DOHH2 (cell line): ENCODE measurements around the gene HMGCS2.
"Not testable (repeated sequence)": the region's sequence is repeated elsewhere in the genome, so short reads cannot be mapped to it uniquely, and the experiment has no call there.

Experiments used
- H3F3A ChIP-seq: fragments of 200-600 bp; sonication (generic), shearing (Covaris generic); 2 replicates; pipeline ENCODE4 v1.6.0; 2016; ENCODE audit warnings: antibody characterized with exemption, mild to moderate bottlenecking; ENCODE audit not compliant: control insufficient read depth, insufficient read depth
- H3K27ac ChIP-seq: fragments of 200-600 bp; sonication (generic); 2 replicates; pipeline ENCODE4 v1.5.1; 2014; ENCODE audit warnings: low read depth, mild to moderate bottlenecking, low read length, moderate library complexity
- H3K27me3 ChIP-seq: fragments of 200-600 bp; sonication (generic); 2 replicates; pipeline ENCODE4 v1.6.1; 2014; ENCODE audit warnings: mild to moderate bottlenecking, low read length, mixed read lengths; ENCODE audit not compliant: control insufficient read depth
- H3K36me3 ChIP-seq: fragments of 200-600 bp; sonication (generic); 2 replicates; pipeline ENCODE4 v1.6.1; 2014; ENCODE audit warnings: mild to moderate bottlenecking, low read length, moderate library complexity, mixed read lengths; ENCODE audit not compliant: control insufficient read depth
- H3K4me1 ChIP-seq: fragments of 200-600 bp; sonication (generic); 2 replicates; pipeline ENCODE4 v1.6.1; 2014; ENCODE audit warnings: mild to moderate bottlenecking, low read length, mixed read lengths; ENCODE audit not compliant: control insufficient read depth
- H3K4me2 ChIP-seq: fragments of 200-600 bp; sonication (generic); 2 replicates; pipeline ENCODE4 v1.6.0; 2014; ENCODE audit warnings: mild to moderate bottlenecking, low read length, moderate library complexity
- H3K4me3 ChIP-seq: fragments of 200-600 bp; sonication (generic); 2 replicates; pipeline ENCODE4 v1.5.1; 2014; ENCODE audit warnings: mild to moderate bottlenecking, low read length, mixed read lengths
- H3K79me2 ChIP-seq: fragments of 200-600 bp; sonication (generic); 2 replicates; pipeline ENCODE4 v1.6.1; 2014; ENCODE audit warnings: mild to moderate bottlenecking, low read length, mixed read lengths; ENCODE audit not compliant: control insufficient read depth
- H3K9me2 ChIP-seq: fragments of 200-600 bp; sonication (generic); replicated peaks from 2 replicates; pipeline ENCODE4 v1.6.1; 2014; ENCODE audit warnings: mild to moderate bottlenecking, low read length, mixed read lengths; ENCODE audit not compliant: control insufficient read depth
- H3K9me3 ChIP-seq: fragments of 200-600 bp; sonication (generic); 2 replicates; pipeline ENCODE4 v1.6.1; 2014; ENCODE audit warnings: antibody characterized with exemption, low read length, mixed read lengths; ENCODE audit not compliant: control insufficient read depth, insufficient read depth
- H4K20me1 ChIP-seq: fragments of 200-600 bp; sonication (generic); 2 replicates; pipeline ENCODE4 v1.6.0; 2014; ENCODE audit warnings: low read depth, mild to moderate bottlenecking, antibody characterized with exemption, low read length, moderate library complexity; ENCODE audit not compliant: control insufficient read depth, insufficient read depth
- CTCF ChIP-seq: fragments of 200-600 bp; sonication (generic); IDR thresholded peaks from one replicate; pipeline ENCODE4 v1.5.1; 2014; ENCODE audit warnings: antibody characterized with exemption, mild to moderate bottlenecking, low read depth, low read length; ENCODE audit not compliant: poor library complexity, severe bottlenecking
- EZH2phosphoT487 ChIP-seq: fragments of 200-600 bp; sonication (generic); IDR thresholded peaks from 2 replicates; pipeline ENCODE4 v1.6.1; 2017; ENCODE audit warnings: borderline replicate concordance, mild to moderate bottlenecking, antibody characterized with exemption, low read length, moderate library complexity, mixed read lengths

The HMGCS2 gene

GRCh38 chr1:119791377-119791776 is 22.7 kb upstream of the HMGCS2 start:
- H3K4me1 ChIP-seq, result no peaks in the 10 kb centered on the region
- TF ChIP-seq EZH2phosphoT487 (no peak), CTCF (no peak)
- H3K27ac ChIP-seq, result no peak overlapping the region
- H3K79me2 ChIP-seq, result no peaks in the 10 kb centered on the region
- no peak overlapping the region for H3K4me2 ChIP-seq
- no peaks in the 10 kb centered on the region for H3K9me2 ChIP-seq
- H3K36me3 ChIP-seq, result no peaks in the 10 kb centered on the region
- no peaks in the 10 kb centered on the region for H3F3A ChIP-seq
- H3K4me3 ChIP-seq, result no peak overlapping the region
- H3K9me3 ChIP-seq, result no peaks in the 10 kb centered on the region
- H3K27me3 ChIP-seq, result no peaks in the 10 kb centered on the region; the same call in none of the 2 replicates
- H4K20me1 ChIP-seq, result no peaks in the 10 kb centered on the region

- no peaks in the 10 kb centered on the region for H3F3A ChIP-seq
- H3K4me3 ChIP-seq, result no peak overlapping the region
- no peaks in the 10 kb centered on the region for H3K36me3 ChIP-seq
- no peak overlapping the region for H3K27ac ChIP-seq
- no peak for TF ChIP-seq EZH2phosphoT487
- no peak for TF ChIP-seq CTCF
- H3K79me2 ChIP-seq, result no peaks in the 10 kb centered on the region
- no peaks in the 10 kb centered on the region for H3K4me1 ChIP-seq
- no peaks in the 10 kb centered on the region; the same call in none of the 2 replicates for H3K27me3 ChIP-seq
- H4K20me1 ChIP-seq, result no peaks in the 10 kb centered on the region
- H3K9me2 ChIP-seq, result no peaks in the 10 kb centered on the region
- no peak overlapping the region for H3K4me2 ChIP-seq
- no peaks in the 10 kb centered on the region for H3K9me3 ChIP-seq
Measured at GRCh38 chr1:119790451-119791198, 21.9 kb upstream of the HMGCS2 start.

- Histone ChIP-seq H3K9me3 (no peaks in the 10 kb centered on the region), H3K4me1 (no peaks in the 10 kb centered on the region), H3K4me3 (no peak overlapping the region), H3K79me2 (no peaks in the 10 kb centered on the region), H3K27ac (no peak overlapping the region), H3K36me3 (no peaks in the 10 kb centered on the region), H3K27me3 (peaks cover 3% of the 10 kb centered on the region), H3K4me2 (no peak overlapping the region), H3F3A (no peaks in the 10 kb centered on the region), H3K9me2 (no peaks in the 10 kb centered on the region), H4K20me1 (no peaks in the 10 kb centered on the region)
- TF ChIP-seq EZH2phosphoT487 (no peak), CTCF (no peak)
Measured at GRCh38 chr1:119787776-119788175, 19.1 kb upstream of the HMGCS2 start.

- H3K36me3 ChIP-seq, H3K27me3 ChIP-seq, H3K9me2 ChIP-seq, H3K4me1 ChIP-seq, H3K4me2 ChIP-seq, H3F3A ChIP-seq, H3K4me3 ChIP-seq, H3K27ac ChIP-seq, H3K9me3 ChIP-seq, H4K20me1 ChIP-seq, H3K79me2 ChIP-seq: not testable (repeated sequence)
Measured at GRCh38 chr1:119786473-119787050, 17.9 kb upstream of the HMGCS2 start.

GRCh38 chr1:119786046-119786445 is 17.3 kb upstream of the HMGCS2 start:
- H3F3A ChIP-seq, H3K36me3 ChIP-seq, H3K4me2 ChIP-seq, H3K9me3 ChIP-seq, H3K9me2 ChIP-seq, H3K4me3 ChIP-seq, H4K20me1 ChIP-seq, H3K4me1 ChIP-seq, H3K27me3 ChIP-seq, H3K27ac ChIP-seq, H3K79me2 ChIP-seq: not testable (repeated sequence)
